Neutrophil (primary cell): ENCODE results near the gene HSPB6.

Source experiments
- H3K27ac ChIP-seq: fragments of 200-600 bp; sonication (generic); 2 replicates; pipeline ENCODE4 v1.5.1; 2016; ENCODE audit warnings: mild to moderate bottlenecking, moderate library complexity
- H3K27me3 ChIP-seq: fragments of 200-600 bp; sonication (generic); 2 replicates; pipeline ENCODE4 v1.6.0; 2016; ENCODE audit warnings: mild to moderate bottlenecking
- H3K36me3 ChIP-seq: fragments of 200-600 bp; sonication (generic); 2 replicates; pipeline ENCODE4 v1.5.1; 2017
- H3K4me1 ChIP-seq, 2 experiments: fragments of 200-600 bp in 1 of 2; sonication (generic) in 1 of 2; 1 replicate in 1 of 2; 2 replicates in 1 of 2; pipeline versions ENCODE4 v1.5.1 to v1.6.1; 2013 to 2016; ENCODE audit warnings: low read depth in 1 of 2, low read length in 1 of 2, mild to moderate bottlenecking in 1 of 2, moderate library complexity in 1 of 2; ENCODE audit not compliant: control insufficient read depth in 1 of 2, insufficient read depth in 1 of 2
- H3K4me3 ChIP-seq, 2 experiments: fragments of 200-600 bp in 1 of 2; sonication (generic) in 1 of 2; 1 replicate in 1 of 2; 2 replicates in 1 of 2; pipeline ENCODE4 v1.5.1; 2013 to 2016; ENCODE audit warnings: low read depth in 1 of 2, low read length in 1 of 2, mild to moderate bottlenecking in 1 of 2, moderate library complexity in 1 of 2
- H3K9me3 ChIP-seq: fragments of 200-600 bp; sonication (generic); 2 replicates; pipeline ENCODE4 v1.5.1; 2016
- TF ChIP-seq, protein P1 (sequence below): fragments of 200-600 bp; sonication (generic); IDR thresholded peaks from 2 replicates; pipeline ENCODE4 v1.5.1; 2016; ENCODE audit warnings: antibody characterized with exemption

The HSPB6 gene

DNA sequence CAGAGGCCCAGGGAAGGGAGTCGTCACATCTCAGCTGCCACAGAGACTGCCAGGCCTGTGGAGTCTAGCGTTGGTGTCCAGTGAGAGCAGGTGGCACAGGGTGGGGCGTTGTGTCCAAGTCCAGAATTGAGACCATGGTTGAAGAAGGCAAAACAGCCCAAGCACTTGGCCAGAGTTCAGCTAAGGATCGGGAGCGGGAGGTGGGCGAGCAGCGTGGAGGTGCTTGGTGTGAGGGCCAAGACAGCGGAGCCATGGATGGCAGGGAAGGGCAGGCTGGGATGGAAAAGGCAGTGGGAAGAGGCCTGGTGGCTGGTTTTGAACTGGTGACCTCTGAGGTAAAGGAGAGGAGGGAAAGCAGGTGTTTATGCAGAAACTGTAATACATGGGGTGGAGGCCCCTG lies 22.6 kb downstream of the HSPB6 start:
- H3K4me3 ChIP-seq, result no peak overlapping the region
- no peaks in the 10 kb centered on the region for H3K9me3 ChIP-seq
- peaks cover 0 to under 1% of the 10 kb centered on the region in 2 experiments for H3K4me1 ChIP-seq
- TF ChIP-seq, protein P1, sequence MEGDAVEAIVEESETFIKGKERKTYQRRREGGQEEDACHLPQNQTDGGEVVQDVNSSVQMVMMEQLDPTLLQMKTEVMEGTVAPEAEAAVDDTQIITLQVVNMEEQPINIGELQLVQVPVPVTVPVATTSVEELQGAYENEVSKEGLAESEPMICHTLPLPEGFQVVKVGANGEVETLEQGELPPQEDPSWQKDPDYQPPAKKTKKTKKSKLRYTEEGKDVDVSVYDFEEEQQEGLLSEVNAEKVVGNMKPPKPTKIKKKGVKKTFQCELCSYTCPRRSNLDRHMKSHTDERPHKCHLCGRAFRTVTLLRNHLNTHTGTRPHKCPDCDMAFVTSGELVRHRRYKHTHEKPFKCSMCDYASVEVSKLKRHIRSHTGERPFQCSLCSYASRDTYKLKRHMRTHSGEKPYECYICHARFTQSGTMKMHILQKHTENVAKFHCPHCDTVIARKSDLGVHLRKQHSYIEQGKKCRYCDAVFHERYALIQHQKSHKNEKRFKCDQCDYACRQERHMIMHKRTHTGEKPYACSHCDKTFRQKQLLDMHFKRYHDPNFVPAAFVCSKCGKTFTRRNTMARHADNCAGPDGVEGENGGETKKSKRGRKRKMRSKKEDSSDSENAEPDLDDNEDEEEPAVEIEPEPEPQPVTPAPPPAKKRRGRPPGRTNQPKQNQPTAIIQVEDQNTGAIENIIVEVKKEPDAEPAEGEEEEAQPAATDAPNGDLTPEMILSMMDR, result no peak
- H3K27me3 ChIP-seq, result no peaks in the 10 kb centered on the region
- peaks cover 100% of the 10 kb centered on the region for H3K36me3 ChIP-seq
- no peak overlapping the region for H3K27ac ChIP-seq

DNA sequence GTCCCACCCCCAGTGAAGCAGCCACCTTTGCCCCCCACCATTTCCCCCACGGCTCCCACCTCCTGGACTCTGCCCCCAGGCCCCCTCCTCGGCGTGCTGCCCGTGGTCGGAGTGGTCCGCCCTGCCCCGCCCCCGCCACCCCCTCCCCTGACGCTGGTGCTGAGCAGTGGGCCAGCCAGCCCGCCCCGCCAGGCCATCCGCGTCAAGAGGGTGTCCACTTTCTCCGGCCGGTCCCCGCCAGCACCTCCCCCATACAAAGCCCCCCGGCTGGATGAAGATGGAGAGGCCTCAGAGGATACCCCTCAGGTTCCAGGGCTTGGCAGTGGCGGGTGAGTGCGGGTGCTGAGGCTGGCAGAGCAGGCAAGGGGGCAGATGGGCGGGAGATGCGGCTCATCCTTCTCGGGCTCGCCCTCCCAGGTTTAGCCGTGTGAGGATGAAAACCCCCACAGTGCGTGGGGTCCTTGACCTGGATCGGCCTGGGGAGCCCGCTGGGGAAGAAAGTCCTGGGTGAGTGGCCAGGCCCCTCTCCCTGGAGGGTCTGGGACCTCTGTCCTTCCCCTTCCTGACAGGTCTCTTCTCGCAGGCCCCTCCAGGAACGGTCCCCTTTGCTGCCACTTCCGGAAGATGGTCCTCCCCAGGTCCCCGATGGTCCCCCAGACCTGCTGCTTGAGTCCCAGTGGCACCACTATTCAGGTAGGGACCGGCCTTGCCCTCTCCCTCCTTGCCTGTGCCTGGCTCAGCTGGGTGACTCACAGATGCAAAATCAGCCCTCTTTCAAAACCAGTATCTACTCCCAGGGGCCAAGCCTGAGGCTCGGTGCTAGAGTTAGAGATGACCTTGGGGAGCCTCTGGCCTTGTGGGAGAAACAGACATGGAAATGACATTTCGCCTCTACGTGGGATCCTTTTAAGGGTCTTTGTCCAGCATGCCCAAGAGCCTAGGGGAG lies 23.4 kb downstream of the HSPB6 start:
- H3K27me3 ChIP-seq, result no peaks in the 10 kb centered on the region
- no peaks in the 10 kb centered on the region for H3K4me1 ChIP-seq
- no peaks in the 10 kb centered on the region for H3K9me3 ChIP-seq
- TF ChIP-seq, protein P1, result no peak
- no peak overlapping the region for H3K4me3 ChIP-seq
- peaks cover 100% of the 10 kb centered on the region for H3K36me3 ChIP-seq
- no peak overlapping the region for H3K27ac ChIP-seq

DNA sequence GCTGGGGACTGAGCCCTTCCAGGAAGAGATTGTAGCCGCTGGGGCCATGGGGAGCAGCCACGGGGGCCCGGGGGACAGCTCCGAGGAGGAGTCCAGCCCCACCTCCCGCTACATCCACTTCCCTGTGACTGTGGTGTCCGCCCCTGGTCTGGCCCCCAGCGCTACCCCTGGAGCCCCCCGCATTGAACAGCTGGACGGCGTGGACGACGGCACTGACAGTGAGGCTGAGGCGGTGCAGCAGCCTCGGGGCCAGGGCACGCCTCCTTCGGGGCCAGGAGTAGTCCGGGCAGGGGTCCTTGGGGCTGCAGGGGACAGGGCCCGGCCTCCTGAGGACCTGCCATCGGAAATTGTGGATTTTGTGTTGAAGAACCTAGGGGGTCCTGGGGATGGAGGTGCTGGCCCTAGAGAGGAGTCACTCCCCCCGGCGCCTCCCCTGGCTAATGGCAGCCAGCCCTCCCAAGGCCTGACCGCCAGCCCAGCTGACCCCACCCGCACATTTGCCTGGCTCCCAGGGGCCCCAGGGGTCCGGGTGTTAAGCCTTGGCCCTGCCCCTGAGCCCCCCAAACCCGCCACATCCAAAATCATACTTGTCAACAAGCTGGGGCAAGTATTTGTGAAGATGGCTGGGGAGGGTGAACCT lies 24.2 kb downstream of the HSPB6 start:
- no peak overlapping the region for H3K4me3 ChIP-seq
- no peaks in the 10 kb centered on the region for H3K9me3 ChIP-seq
- H3K36me3 ChIP-seq, result peaks cover 100% of the 10 kb centered on the region
- TF ChIP-seq, protein P1, result no peak
- no peaks in the 10 kb centered on the region for H3K4me1 ChIP-seq
- H3K27ac ChIP-seq, result no peak overlapping the region
- no peaks in the 10 kb centered on the region for H3K27me3 ChIP-seq

DNA sequence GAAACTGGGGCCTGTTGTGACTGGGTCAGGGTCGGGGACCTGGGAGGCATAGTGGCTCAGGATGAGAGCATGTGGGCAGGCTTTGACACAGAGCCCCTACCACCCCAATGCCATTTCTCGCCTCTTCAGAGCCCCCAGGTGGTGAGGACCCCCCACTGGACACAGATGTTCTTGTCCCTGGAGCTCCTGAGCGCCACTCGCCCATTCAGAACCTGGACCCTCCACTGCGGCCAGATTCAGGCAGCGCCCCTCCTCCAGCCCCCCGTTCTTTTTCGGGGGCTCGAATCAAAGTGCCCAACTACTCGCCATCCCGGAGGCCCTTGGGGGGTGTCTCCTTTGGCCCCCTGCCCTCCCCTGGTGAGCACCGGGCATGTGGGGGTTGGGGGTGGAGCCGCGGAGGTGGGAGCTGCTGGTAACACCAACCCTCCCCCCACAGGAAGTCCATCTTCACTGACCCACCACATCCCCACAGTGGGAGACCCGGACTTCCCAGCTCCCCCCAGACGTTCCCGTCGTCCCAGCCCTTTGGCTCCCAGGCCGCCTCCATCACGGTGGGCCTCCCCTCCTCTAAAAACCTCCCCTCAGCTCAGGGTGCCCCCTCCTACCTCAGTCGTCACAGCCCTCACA lies 24.9 kb downstream of the HSPB6 start:
- H3K36me3 ChIP-seq, result peaks cover 100% of the 10 kb centered on the region
- TF ChIP-seq, protein P1, result no peak
- no peaks in the 10 kb centered on the region for H3K27me3 ChIP-seq
- H3K4me1 ChIP-seq, result no peaks in the 10 kb centered on the region
- no peak overlapping the region for H3K4me3 ChIP-seq
- H3K27ac ChIP-seq, result no peak overlapping the region
- no peaks in the 10 kb centered on the region for H3K9me3 ChIP-seq

DNA sequence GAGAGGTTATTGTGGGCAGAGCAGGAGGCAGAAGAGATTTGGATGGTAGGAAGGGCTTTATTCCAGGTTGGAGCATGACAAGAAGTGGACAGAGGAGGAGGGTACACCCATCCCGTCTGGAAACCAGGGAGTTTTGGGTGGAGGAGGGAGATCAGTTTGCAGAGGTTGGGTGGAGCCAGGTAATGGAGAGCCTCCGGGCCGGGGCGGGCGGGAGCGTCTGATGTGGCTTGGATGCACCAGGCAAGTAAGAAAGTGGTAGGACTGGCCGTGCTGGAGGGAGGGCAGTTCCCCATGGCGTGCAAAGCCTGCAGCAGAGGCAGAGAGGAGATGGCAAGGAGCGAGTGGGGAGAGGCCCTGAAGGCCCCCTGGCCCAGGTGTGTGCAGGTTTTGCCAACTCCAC lies 25.5 kb downstream of the HSPB6 start:
- Histone ChIP-seq H3K4me3 (no peak overlapping the region), H3K4me1 (no peaks in the 10 kb centered on the region), H3K27ac (no peak overlapping the region), H3K27me3 (no peaks in the 10 kb centered on the region), H3K36me3 (peaks cover 100% of the 10 kb centered on the region), H3K9me3 (no peaks in the 10 kb centered on the region)
- TF ChIP-seq, protein P1, result no peak
